Left ventricle myocardium superior (tissue), 1 donor: ENCODE data around the gene MARVELD1. TPM values are rescaled to one million over a fixed set of nuclear protein-coding genes. Genes with fewer than 3 reads are reported as not detected.

Experiments used
- ATAC-seq: fragments of 200-7000 bp; cut with Tn5 transposase; one replicate; pipeline ENCODE4 v1.9.1; 2020; ENCODE audit warnings: mild to moderate bottlenecking, moderate library complexity
- DNase-seq: peaks from one replicate; pipeline ENCODE4 v3.0.0-alpha.2; 2020
- intact Hi-C: fragments of 100-400 bp; cut with micrococcal nuclease; formaldehyde crosslinking; loops from one replicate; pipeline ENCODE4 v1.11.0; 2022
- total RNA-seq: library from RNA; stranded (reverse); fragmentation: NEBNext Ultra II Directional; extraction: Animal tissue kit (Norgen Biotek cat#: 25700); gene quantifications from one replicate; pipeline ENCODE4 v1.2.1, GENCODE V29; 2021
- donor health status: DM: no; HTN: yes; CAD: no; lungs with severe emphysema.

Gene MARVELD1
- total RNA-seq, 1 donor from 2014 or later: 7.1 TPM

DNA sequence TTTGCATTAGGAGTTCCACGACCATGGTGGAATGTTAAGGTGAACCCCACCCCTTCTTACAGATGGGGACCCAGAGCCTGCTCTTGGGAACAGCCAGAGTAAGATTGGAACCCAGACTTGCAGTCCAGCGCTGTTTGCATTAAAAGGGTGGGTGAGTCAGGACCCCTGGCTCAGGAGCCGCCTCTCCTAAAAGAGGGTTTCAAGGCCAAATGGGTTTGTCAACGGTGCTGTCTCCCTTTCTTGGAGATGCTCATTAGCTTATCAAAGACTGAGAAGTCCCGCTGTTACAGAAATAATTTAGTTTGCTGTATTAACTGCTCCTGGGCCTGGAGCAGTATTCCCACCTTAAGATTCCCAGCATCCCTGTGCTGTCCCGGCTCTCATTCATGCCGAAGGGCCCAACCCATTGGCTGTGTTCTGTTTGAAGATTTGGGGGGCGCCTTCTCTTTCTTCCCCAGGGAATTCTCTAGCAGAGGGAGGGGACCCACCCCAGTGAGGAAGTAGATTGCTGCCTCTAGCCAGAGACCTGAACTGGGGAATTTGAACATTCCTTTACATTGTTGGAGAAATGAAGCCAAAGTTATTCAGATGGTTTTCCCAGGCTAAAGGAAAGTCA lies 1.8 kb downstream of the MARVELD1 start:
- intact Hi-C loops: no loop called here
- ATAC-seq: no peak
- DNase-seq: no peak

DNA sequence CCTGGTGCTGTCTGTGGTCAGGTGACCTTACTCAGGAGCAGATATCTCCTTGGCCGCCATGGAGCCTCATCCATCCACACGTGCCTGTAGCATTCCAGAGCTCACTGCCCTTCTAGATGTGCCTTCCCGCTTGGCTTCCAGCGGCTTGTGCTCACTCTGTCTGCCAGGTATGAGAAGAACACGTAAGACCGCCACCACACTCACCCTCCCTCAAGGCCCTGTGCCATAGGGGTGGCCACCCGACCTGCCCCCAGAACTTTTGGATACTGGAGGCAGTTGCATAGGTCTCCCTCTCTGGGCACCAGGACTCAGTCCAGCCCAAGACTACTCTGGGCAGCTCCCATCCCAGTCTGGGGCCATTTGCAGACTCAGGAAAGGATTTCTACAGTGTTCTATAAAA lies 4.1 kb downstream of the MARVELD1 start:
- DNase-seq (no peak), ATAC-seq (no peak)
- intact Hi-C loops: no loop called here

DNA sequence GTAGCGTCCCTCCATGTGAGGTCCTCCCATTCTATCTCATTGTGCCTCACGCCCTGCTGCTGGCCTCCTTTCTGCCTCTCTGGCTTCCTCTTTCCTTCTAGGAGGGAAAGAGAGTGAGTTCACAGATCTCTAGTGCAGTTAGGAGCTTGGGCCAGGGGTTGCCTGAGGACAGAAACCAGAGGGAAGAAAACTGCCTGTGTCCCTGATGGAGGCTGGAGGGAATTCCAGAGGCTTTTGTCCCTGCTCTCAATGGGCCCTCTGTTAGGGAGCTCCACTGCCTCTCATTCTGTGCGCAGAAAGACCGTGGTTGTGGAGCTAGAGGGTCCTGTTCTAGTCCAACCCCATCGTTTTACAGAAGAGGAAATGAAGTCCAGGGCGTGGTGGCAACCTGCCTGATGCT lies 4.6 kb downstream of the MARVELD1 start:
- ATAC-seq: no peak
- no peak for DNase-seq
- intact Hi-C loops: no loop called here

DNA sequence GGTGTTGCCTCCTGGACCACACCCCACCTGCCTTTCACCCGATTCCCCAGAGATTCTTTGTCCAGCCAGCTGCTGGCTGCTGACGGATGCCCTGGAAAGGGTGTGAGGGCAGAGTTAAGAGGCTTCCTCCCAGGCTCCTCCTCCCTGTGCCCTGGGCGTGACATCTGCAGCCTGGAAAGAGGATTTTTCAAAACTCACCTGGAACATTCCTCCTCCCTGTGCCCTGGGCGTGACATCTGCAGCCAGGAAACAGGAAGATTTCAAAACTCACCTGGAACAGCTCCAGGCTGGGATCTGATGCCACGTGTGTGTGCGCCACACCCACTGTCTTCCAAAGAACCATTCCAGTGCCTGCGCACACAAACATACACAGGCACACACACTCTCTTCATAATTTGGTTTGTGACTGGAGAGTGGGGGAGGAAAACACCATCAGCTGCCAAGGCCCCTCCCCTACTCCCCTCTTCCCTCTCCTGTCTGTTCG lies 5.2 kb downstream of the MARVELD1 start:
- no peak for ATAC-seq
- DNase-seq: peak; percentile 37
- intact Hi-C loops: no loop called here

DNA sequence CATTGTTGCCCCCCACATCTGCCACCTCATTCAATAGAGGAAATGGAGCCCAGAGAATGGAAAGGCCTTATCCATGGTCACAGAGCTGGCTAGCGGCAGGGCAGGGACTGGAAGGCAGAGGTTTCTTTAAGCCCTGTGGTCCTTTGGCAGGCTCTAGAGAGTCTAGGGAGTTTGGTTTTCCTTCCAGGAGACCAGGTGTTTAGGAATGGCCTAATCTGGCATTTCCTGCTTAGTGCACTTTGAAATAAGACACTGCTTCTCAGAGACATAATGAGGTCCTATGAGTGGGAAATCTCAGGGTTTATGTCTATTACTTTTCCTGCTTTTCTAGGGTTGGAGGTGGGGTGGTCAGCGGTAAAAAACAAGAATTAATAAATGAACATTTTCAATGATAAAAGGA lies 6.1 kb downstream of the MARVELD1 start:
- no peak for ATAC-seq
- no peak for DNase-seq
- intact Hi-C loops: no loop called here

DNA sequence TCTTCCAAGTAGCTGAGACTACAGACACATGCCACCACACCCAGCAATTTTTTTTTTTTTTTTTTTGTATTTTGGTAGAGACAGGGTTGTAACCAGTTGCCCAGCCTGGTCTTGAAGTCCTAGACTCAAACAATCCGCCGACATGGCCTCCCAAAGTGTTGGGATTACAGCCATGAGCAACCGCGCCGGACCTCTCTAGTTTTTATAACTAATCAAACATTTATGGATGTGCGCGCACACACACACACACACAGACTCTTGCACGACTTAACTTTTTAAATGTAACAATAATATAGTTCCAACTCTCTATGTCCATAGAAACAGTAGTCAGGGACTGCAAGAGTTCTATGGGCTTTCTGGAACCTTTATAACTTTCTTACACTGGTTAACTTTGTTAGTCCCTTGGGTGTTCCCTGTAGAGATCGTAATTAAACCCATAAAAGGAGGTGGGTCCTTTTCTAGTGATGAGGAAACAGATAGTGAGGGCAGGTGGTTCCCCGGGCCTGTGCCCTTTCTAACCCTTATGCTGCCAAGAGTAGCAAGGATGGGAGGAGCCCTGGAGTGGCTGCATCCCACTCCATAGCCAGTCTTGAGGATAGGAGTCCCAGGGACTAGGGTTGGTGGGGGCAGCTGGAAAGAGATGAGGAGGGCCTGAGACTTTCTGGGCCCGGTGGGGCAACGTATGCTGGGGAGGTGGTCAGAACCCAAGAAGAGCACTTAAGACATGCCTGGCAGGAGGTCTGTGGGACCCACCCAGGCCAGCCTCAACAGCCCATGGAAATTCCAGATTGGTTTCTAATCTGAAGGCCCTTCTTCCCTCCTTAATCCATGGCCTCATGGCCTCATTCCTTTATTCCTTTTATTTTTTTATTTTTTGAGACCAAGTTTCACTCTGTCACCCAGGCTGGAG lies 8.6 kb downstream of the MARVELD1 start:
- ATAC-seq: no peak
- intact Hi-C loops: no loop called here
- DNase-seq: no peak

DNA sequence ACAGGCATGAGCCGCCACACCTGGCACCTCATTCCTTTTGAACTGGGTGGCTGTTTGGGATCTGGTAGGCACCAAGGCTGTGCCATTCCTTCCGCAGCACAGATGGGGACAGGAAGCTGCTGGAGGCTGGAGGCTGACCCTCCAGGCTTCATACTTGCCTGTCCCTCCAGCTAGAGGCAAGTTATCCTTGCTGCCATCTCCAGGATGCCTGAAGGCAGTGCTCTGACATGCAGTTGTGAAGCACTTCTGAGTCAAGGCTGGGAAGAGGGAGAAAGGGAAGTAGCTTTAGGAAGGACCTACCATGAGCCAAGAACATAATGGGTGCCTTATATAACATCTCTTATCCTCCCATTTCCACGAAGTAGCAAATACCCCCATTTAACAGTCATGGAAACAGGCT lies 9.5 kb downstream of the MARVELD1 start:
- intact Hi-C loops: no loop called here
- DNase-seq: no peak
- ATAC-seq: no peak

DNA sequence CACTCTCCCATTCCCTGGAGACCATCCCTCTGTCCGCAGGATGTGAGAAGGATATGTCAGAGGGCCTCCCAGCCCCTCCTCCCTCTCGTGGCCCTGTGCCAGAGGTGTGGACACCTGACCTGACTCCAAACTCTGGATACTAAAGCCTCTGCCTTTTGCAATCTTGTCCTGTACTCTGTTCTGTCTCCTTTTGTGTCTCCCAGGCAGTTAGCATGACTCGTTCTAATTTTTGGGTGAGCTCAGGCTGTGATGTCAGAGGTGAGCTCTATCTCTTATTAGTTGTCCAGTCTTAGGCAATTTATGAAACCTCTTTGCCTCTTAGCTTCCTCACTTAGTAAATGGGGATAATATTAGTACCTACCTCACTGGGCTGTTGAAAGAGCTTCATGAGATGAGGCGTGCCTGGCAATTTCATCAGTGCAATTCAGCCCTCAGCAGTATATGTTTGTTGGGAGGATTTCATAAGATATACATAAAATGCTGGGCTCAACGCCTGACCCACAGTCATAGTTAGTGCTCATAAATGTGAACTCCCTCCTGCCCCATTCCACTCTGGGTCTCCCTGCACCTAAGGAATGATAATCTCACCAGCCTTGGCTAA lies 10.9 kb downstream of the MARVELD1 start:
- intact Hi-C loops: no loop called here
- DNase-seq (no peak), ATAC-seq (no peak)

DNA sequence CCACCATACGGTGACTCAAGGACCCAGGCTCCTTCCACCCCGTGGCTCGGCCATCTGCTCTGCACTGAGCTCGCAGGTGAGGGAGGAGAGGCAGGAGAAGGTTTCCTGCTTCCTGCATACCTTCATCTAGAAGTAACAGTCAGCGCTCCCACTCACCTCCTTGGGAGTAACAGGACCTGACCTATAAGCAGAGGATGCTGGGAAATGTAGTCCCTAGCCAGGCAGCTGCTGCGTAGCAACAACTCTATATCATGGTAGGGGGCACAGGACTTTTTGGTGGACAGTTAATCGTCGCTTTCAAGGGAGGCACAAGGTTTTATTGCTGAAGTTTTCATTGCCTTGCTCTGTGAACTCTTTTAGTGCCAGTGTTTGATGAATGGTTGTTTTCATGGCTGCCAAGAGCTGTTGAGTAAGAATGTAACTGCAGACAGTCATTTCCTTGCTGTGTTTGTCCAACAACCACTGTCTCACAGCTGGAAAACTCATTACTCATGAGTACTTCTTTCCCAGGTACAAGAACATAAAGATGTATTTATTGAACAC lies 13.2 kb downstream of the MARVELD1 start:
- DNase-seq: no peak
- intact Hi-C loops: no loop called here
- peak; percentile 49 for ATAC-seq

DNA sequence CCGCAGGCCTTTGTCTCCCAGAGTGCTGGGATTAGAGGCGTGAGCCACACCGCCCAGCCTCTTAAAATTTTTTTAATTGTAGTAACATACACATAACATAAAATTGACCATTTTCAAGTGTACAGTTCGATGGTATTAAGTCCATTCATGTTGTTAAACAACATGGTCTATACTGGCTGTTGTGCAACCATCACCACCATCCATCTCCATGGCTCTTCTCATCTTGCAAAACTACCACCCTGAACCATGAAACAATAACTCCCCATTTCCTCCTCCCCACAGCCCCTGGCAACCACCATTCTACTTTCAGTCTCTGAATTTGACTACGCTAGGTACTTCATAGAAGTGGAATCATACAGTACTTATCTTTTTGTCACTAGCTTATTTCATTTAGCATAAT lies 15.5 kb downstream of the MARVELD1 start:
- ATAC-seq (no peak), DNase-seq (no peak)
- intact Hi-C loops: no loop called here

DNA sequence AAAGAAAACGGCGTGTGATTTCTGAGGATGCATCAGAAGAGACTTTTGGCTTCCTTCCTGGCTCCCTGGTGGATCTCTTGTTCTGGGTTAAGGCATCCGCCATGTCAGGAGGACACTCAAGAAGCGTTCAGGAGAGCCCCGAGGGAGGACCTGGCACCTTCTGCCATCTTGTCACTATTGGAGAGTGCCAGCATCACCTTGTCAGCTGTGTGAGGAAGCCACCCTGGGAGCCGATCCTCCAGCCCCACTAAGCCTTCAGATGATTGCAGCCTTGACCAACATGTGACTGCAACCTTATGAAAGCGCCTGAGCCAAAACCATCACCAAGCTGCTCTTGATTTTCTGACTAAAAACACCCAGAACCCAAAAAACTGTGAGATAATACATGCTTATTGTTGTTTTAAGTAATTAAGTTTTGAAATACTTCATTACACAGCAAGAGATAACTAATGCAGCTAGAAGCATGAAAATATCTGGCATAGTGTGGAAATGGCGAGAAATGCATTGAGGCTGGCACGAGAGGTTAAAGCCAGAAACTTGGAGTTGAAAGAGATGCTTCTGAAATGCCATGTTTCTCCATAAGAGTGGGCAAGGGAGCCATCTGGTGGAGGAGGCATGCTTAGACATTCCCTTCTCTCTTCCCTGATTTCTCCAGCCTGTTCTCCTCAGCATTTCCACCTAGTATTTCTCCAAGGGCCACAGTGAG lies 18.0 kb downstream of the MARVELD1 start:
- DNase-seq: no peak
- ATAC-seq: peak; percentile 75

DNA sequence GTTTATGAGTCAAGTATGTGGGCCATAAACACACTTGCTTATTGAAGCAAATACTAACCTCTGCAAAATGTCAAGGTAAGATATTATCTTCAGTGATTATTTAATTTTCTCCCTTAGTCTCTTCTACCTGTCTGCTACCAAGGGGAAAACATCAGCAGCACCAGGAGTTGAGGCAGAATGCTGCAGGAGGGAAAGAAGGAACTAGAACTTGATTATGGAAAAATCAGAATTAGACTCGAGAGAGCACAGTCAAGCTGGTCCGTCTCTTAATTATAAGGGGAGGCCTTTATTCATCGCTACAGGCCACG lies 18.5 kb downstream of the MARVELD1 start:
- no peak for DNase-seq
- intact Hi-C loops: no loop called here
- ATAC-seq: no peak

More for the DNA sequence above, 18.0 kb downstream of the MARVELD1 start:
- intact Hi-C loops: no loop called here

DNA sequence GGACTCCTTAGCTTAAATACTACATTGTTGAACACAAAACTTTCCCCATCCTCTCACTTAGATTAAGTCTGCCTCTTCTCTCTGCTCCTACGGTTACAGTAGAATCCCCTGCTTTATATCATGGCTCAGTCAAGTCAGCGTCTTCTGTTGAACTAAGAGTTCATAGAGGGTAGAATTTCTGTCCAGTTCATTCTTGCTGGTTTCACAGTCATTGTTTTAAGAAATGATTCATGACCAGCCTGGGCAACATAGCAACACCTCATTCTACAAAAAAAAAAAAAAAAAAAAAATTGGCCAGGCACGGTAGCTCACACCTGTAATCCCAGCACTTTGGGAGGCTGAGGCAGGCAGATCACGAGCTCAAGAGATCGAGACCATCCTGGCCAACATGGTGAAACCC lies 19.7 kb downstream of the MARVELD1 start:
- intact Hi-C loops: no loop called here
- no peak for ATAC-seq
- DNase-seq: no peak

DNA sequence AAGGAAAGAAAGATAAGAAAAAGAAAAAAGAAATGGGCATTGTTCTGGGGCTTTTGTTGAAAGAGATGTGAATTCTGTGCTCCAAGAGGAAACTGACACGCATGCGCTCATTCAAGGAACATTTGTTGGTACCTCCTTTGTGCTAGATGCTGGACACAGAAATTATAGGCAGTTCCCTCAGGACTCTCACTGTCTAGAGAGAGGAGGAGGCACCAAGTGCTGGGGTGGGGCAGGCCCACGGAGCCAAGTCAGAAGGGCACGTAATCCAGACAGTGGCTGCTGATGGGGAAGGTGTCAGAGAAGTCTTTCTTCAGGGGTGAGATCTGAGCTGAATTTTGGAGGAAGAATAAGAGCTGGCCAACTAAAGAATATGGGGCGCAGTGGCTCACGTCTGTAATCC lies 20.5 kb downstream of the MARVELD1 start:
- DNase-seq: no peak
- no peak for ATAC-seq
- intact Hi-C loops: no loop called here

DNA sequence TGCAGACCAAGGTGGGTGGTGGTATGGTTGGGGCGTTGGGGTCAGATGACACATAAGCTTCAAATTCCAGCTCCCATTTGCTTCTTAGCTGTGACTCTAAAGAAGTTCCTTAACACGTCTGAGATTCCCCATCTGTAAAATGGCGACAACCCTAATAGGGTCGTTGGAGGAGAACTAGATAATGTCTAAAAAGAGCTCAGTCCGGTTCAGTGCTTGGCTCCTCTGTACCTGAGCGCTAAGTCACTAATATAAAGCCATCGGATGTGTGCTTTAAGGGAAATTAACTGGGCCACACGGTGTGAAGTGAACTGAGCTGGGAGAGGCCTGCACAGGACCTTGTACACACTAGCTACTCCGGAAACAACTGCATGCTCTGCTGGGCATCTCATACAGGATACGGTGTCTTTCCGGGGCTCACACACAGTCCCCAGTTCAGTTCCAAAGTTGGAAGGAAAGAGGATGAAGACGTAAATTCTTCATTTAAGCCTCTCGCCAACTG lies 22.9 kb downstream of the MARVELD1 start:
- intact Hi-C loops: no loop called here
- DNase-seq (no peak), ATAC-seq (peak; percentile 25)

DNA sequence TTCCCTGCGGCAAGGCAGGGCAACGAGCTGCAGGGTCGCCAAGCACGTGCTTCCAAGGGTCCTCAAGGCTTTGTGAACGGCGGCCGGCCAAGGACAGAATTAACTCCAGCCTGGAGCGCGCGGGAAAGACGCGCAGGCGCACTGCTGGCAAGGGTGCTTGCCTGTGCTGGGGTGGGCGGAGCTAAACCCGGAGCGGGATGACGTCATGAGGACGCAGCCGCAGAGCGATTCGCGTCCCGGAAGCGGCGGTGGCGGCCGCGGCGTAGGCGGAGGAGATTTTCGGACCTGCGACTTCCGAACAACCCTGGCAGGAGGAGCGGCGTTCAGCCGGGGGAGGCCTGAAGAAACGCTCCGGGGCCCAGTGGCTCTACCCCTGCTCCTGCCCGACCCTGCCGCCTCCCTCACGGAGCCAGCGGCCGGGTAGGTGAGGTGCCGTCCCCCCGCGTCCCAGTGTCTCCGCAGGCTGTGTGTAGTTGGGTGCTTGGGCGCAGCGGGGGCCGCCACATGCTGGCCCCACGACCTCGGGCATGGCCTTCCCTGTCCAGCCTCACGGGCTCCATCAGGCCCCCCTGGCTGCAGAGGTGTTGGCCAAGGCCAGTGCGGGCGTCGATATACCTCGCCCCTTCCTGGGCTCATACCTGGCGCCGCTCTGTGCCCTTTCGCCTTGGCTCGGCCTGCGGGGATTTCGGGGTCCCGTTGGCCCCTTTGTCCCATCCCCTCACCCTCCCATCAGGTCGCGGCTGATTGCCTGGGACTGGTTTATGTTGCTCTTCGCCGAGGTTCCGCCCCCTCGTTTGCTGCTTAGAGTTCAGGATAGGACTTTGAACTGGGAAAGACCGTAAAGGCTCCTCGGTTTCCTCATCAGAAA lies 23.6 kb downstream of the MARVELD1 start, which contains the start of gene ZFYVE27:
ZFYVE27 (plus strand) TSS at position 227 of the 868 bp plus-strand sequence. CDS start 1,350 bp downstream, outside the sequence.
- peak; percentile 97 for ATAC-seq
- DNase-seq: peak; percentile 98
- intact Hi-C loops: no loop called here

DNA sequence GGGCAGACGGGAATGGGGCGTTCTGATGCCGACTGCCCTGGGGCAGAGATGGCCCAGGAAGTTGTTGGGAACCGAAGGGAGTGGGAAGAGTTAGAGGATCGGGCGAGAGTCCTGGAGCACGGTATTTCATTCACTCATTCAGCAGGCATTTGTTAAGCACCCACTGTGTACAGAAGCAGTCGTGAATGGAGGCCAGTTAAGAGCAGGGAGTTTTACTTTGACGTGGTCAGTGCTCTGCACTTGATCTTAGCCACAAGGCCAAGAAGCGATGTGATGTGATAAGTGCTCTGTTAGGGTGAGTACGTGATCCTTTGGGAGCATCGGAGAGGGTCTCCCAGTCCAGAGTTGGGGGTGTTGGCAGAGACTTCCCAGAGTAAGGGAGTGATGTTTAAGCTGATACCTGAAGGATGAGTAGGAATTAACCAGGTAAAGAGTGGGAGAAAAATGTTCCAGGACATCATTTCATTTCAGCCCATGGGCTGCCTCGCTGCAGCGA lies 24.3 kb downstream of the MARVELD1 start:
- DNase-seq: no peak
- intact Hi-C loops: no loop called here
- no peak for ATAC-seq

DNA sequence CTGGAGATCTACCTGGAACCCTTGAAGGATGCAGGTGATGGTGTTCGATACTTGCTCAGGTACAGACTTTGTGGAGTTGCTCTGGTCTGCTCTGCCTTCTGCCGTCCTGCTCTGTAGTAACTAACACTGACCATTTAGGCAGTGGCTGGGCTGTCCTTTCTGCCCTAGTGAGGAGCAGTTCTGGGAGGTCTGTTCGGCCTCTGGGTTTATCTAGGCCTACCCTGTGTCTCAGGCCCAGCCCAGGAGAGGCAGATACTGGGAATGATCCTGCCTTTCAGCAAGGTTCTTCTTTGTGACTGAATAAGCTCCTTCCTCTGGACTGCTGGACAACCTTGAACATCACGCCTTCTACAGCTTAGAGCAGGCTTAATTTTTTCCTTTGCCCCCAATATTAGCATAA lies 25.1 kb downstream of the MARVELD1 start:
- no peak for DNase-seq
- intact Hi-C loops: no loop called here
- no peak for ATAC-seq
